ENCODE data around the gene TET2.

- TF ChIP-seq POLR2A (IDR thresholded peaks at IDR 0.05) (no peak), CTCF (IDR thresholded peaks at IDR 0.05) (no peak)
These were observed 34.6 kb downstream of the TET2 start for GRCh38 chr4:105181259-105181658.
